Articular chondrocyte of knee joint (primary cell): Measurements from ENCODE around the gene NUCB1. TPM values are rescaled to one million over a fixed set of nuclear protein-coding genes. Genes with fewer than 3 reads are reported as not detected.

Source experiments
- small RNA-seq: library from RNA; depleted of rRNA; stranded (forward); fragments of <200 nt; gene quantifications from one replicate; pipeline ENCODE3, GENCODE V24; 2012
- total RNA-seq: library from RNA; depleted of rRNA; stranded (reverse); fragments of >200 nt; gene quantifications from 2 replicates; pipeline ENCODE4 v1.2.3, GENCODE V29; 2012

NUCB1 gene
- total RNA-seq, result 258 and 269 TPM in 2 replicates

DNA sequence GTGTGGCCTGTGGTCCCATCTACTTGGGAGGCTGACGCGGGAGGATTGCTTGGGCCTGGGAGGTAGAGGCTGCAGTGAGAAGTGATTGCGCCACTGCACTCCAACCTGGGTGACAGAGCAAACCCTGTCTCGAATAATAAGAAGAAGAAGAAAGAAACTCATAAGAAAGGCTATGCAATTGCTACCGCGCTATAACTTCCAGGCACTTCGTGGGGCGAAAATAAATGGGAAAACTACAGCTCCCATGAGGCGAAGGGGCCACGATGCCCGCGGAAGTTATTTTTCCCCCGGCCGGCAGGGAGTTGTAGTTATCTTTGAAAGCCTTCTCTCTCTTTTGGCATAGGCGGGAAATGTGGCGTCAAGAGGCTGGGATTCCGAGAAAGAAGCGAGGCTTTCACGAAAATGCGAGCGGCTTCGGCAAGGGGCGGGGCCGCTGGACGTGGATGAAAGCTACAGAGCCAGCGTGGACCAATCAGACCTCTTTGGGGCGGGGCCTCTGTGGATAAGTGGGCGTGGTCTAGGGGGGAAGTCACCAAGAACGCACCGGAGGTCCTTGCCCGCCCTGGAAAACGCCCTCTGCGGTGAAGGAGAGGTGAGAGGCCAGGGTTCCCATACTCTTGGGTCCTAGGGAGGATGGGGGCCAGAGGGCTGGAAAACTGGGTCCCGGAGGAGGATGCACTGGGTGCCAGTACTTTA, at the start of gene NUCB1:
NUCB1 (plus strand) TSS at position 532 of the 696 bp plus-strand sequence. CDS start 485 bp downstream, outside the sequence.

GRCh38 chr19:48868114-48868886, 31.8 kb upstream of the NUCB1 start, which contains the start of gene PLEKHA4:
PLEKHA4 (minus strand) TSS chr19:48868617; CDS start chr19:48867620, 997 bp downstream.

GRCh38 chr19:48872182-48872883, 27.8 kb upstream of the NUCB1 start, which contains the start of gene PPP1R15A:
PPP1R15A (plus strand) TSS chr19:48872421; CDS start chr19:48873234, 813 bp downstream.

GRCh38 chr19:48933382-48933932, 33.3 kb downstream of the NUCB1 start, which contains the start of gene DHDH:
DHDH (plus strand) TSS chr19:48933699; CDS start chr19:48933722, 23 bp downstream.

GRCh38 chr19:48954595-48955307, 54.6 kb downstream of the NUCB1 start, which contains the start of gene BAX:
BAX (plus strand) TSS chr19:48954875; CDS start chr19:48954929, 54 bp downstream.

GRCh38 chr19:48965040-48965805, 65.1 kb downstream of the NUCB1 start, which contains the start of gene FTL:
FTL (plus strand) TSS chr19:48965309; CDS start chr19:48965508, 199 bp downstream.

Small RNA genes within 50 kb of the gene (small RNA-seq; reads per million reads assigned to genes)
- not detected for gene AC026803.1

Other genes with a start within 250 kb of the NUCB1 start
- gene NTN5, start 227.3 kb upstream of the NUCB1 start, total RNA-seq, result 0.22 TPM in 1 of 2 replicates, not detected in the other
- gene FUT2, start 204.3 kb upstream of the NUCB1 start, total RNA-seq, result not detected in 2 replicates
- 1.7 and 2.9 TPM in 2 replicates for gene MAMSTR, start 180.6 kb upstream of the NUCB1 start, total RNA-seq
- gene RASIP1, start 159.7 kb upstream of the NUCB1 start, total RNA-seq, result 0.91 and 1.3 TPM in 2 replicates
- gene IZUMO1, start 153.4 kb upstream of the NUCB1 start, total RNA-seq, result not detected in 2 replicates
- 0.22 TPM in 1 of 2 replicates, not detected in the other for gene FUT1, start 147.7 kb upstream of the NUCB1 start, total RNA-seq
- gene FGF21, start 144.8 kb upstream of the NUCB1 start, total RNA-seq, result not detected in 2 replicates
- 21.4 and 28.0 TPM in 2 replicates for gene BCAT2, start 89.3 kb upstream of the NUCB1 start, total RNA-seq
- gene HSD17B14, start 63.8 kb upstream of the NUCB1 start, total RNA-seq, result 2.2 and 6.8 TPM in 2 replicates
- gene PLEKHA4, start 31.7 kb upstream of the NUCB1 start, total RNA-seq, result 23.1 and 31.3 TPM in 2 replicates
- 59.2 and 70.2 TPM in 2 replicates for gene PPP1R15A, start 27.9 kb upstream of the NUCB1 start, total RNA-seq
- gene TULP2, start 1.6 kb upstream of the NUCB1 start, total RNA-seq, result 0.11 TPM in 1 of 2 replicates, not detected in the other
- gene DHDH, start 33.4 kb downstream of the NUCB1 start, total RNA-seq, result 0.13 and 0.32 TPM in 2 replicates
- 34.5 and 37.1 TPM in 2 replicates for gene BAX, start 54.6 kb downstream of the NUCB1 start, total RNA-seq
- 3,310 and 5,078 TPM in 2 replicates for gene FTL, start 65.0 kb downstream of the NUCB1 start, total RNA-seq
- gene GYS1, start 93.0 kb downstream of the NUCB1 start, total RNA-seq, result 37.5 and 61.8 TPM in 2 replicates
- gene RUVBL2, start 93.6 kb downstream of the NUCB1 start, total RNA-seq, result 121 and 122 TPM in 2 replicates
- gene LHB, start 116.8 kb downstream of the NUCB1 start, total RNA-seq, result not detected in 2 replicates
- gene CGB3, start 124.0 kb downstream of the NUCB1 start, total RNA-seq, result not detected in 2 replicates
- gene CGB2, start 131.6 kb downstream of the NUCB1 start, total RNA-seq, result not detected in 2 replicates
- not detected in 2 replicates for gene CGB1, start 136.6 kb downstream of the NUCB1 start, total RNA-seq
- not detected in 2 replicates for gene CGB5, start 143.5 kb downstream of the NUCB1 start, total RNA-seq
- gene CGB8, start 148.8 kb downstream of the NUCB1 start, total RNA-seq, result not detected in 2 replicates
- gene CGB7, start 157.4 kb downstream of the NUCB1 start, total RNA-seq, result 0.13 and 0.32 TPM in 2 replicates
- gene NTF4, start 164.5 kb downstream of the NUCB1 start, total RNA-seq, result not detected in 2 replicates
- gene KCNA7, start 172.4 kb downstream of the NUCB1 start, total RNA-seq, result not detected in 2 replicates
- 85.6 and 88.4 TPM in 2 replicates for gene SNRNP70, start 185.1 kb downstream of the NUCB1 start, total RNA-seq
- gene LIN7B, start 214.1 kb downstream of the NUCB1 start, total RNA-seq, result 2.8 and 3.7 TPM in 2 replicates
- 0.26 and 0.65 TPM in 2 replicates for gene C19orf73, start 218.8 kb downstream of the NUCB1 start, total RNA-seq
- gene PPFIA3, start 219.2 kb downstream of the NUCB1 start, total RNA-seq, result 0.91 and 1.4 TPM in 2 replicates